Central memory CD8-positive, alpha-beta T cell (primary cell): ENCODE results near the gene NCAPD2.

Experiments used
- ATAC-seq: fragments of 150-1000 bp; cut with Tn5 transposase; replicated peaks from 2 replicates; pipeline ENCODE4 v1.10.0; 2022; ENCODE audit warnings: mild to moderate bottlenecking, moderate FRiP score, moderate number of reproducible peaks; ENCODE audit not compliant: poor library complexity, severe bottlenecking; ENCODE audit errors: extremely low read depth
- DNase-seq, 2 donors: peaks; one replicate each; pipeline ENCODE4 v3.0.0; 2021; ENCODE audit warnings: low spot score in 2 of 2
- H3K27ac Mint-ChIP-seq: one replicate; pipeline ENCODE4 v1.8.0; 2022; ENCODE audit warnings: low read depth, mild to moderate bottlenecking, moderate library complexity, mixed read lengths
- H3K27me3 Mint-ChIP-seq: one replicate; pipeline ENCODE4 v1.8.0; 2022; ENCODE audit warnings: mixed read lengths
- H3K36me3 Mint-ChIP-seq: one replicate; pipeline ENCODE4 v1.8.0; 2022; ENCODE audit warnings: mild to moderate bottlenecking, moderate library complexity, mixed read lengths; ENCODE audit not compliant: insufficient read depth
- H3K4me1 Mint-ChIP-seq: one replicate; pipeline ENCODE4 v1.8.0; 2022; ENCODE audit warnings: mixed read lengths
- H3K4me3 Mint-ChIP-seq: one replicate; pipeline ENCODE4 v1.8.0; 2022; ENCODE audit warnings: mild to moderate bottlenecking, moderate library complexity, mixed read lengths
- H3K9me3 Mint-ChIP-seq: one replicate; pipeline ENCODE4 v1.8.0; 2022; ENCODE audit warnings: mixed read lengths

NCAPD2 gene

GRCh38 chr12:6567112-6567670, 73.3 kb downstream of the NCAPD2 start:
- Mint-ChIP-seq H3K4me3 (peak overlapping the region; percentile 99), H3K36me3 (peaks cover 67% of the 10 kb centered on the region), H3K9me3 (no peaks in the 10 kb centered on the region), H3K27me3 (no peaks in the 10 kb centered on the region), H3K27ac (peak overlapping the region; percentile 99), H3K4me1 (peaks cover 50% of the 10 kb centered on the region)
- no peak for ATAC-seq
- DNase-seq = no peak

GRCh38 chr12:6569312-6569711, 75.4 kb downstream of the NCAPD2 start:
- H3K36me3 Mint-ChIP-seq = peaks cover 65% of the 10 kb centered on the region
- H3K4me3 Mint-ChIP-seq = peak overlapping the region; percentile 99
- no peaks in the 10 kb centered on the region for H3K27me3 Mint-ChIP-seq
- ATAC-seq (no peak), DNase-seq (no peak)
- peak overlapping the region; percentile 64 for H3K27ac Mint-ChIP-seq
- H3K4me1 Mint-ChIP-seq = peaks cover 37% of the 10 kb centered on the region
- no peaks in the 10 kb centered on the region for H3K9me3 Mint-ChIP-seq

GRCh38 chr12:6569786-6570185, 75.9 kb downstream of the NCAPD2 start:
- peak overlapping the region; percentile 64 for H3K27ac Mint-ChIP-seq
- DNase-seq = no peak
- no peak for ATAC-seq
- peaks cover 65% of the 10 kb centered on the region for H3K36me3 Mint-ChIP-seq
- peaks cover 37% of the 10 kb centered on the region for H3K4me1 Mint-ChIP-seq
- H3K4me3 Mint-ChIP-seq = peak overlapping the region; percentile 99
- H3K27me3 Mint-ChIP-seq = no peaks in the 10 kb centered on the region
- no peaks in the 10 kb centered on the region for H3K9me3 Mint-ChIP-seq

- Mint-ChIP-seq H3K27ac (peak overlapping the region; percentile 64), H3K4me3 (peak overlapping the region; percentile 99), H3K27me3 (no peaks in the 10 kb centered on the region), H3K36me3 (peaks cover 68% of the 10 kb centered on the region), H3K9me3 (no peaks in the 10 kb centered on the region), H3K4me1 (peaks cover 37% of the 10 kb centered on the region)
- no peak for DNase-seq
- ATAC-seq = no peak
Measured at GRCh38 chr12:6570264-6570887, 76.5 kb downstream of the NCAPD2 start.

GRCh38 chr12:6573001-6573400, 79.1 kb downstream of the NCAPD2 start:
- ATAC-seq = no peak
- Mint-ChIP-seq H3K27ac (no peak overlapping the region), H3K9me3 (no peaks in the 10 kb centered on the region), H3K4me3 (no peak overlapping the region), H3K27me3 (no peaks in the 10 kb centered on the region), H3K36me3 (peaks cover 77% of the 10 kb centered on the region), H3K4me1 (peaks cover 23% of the 10 kb centered on the region)
- DNase-seq = no peak

GRCh38 chr12:6574576-6575295, 80.8 kb downstream of the NCAPD2 start:
- H3K4me3 Mint-ChIP-seq = no peak overlapping the region
- ATAC-seq (no peak), DNase-seq (no peak)
- peak overlapping the region; percentile 29 for H3K27ac Mint-ChIP-seq
- H3K27me3 Mint-ChIP-seq = no peaks in the 10 kb centered on the region
- H3K9me3 Mint-ChIP-seq = no peaks in the 10 kb centered on the region
- H3K36me3 Mint-ChIP-seq = peaks cover 87% of the 10 kb centered on the region
- peaks cover 19% of the 10 kb centered on the region for H3K4me1 Mint-ChIP-seq

GRCh38 chr12:6575648-6576047, 81.7 kb downstream of the NCAPD2 start:
- H3K27ac Mint-ChIP-seq = peak overlapping the region; percentile 4
- H3K4me3 Mint-ChIP-seq = peak overlapping the region; percentile 11
- no peak for DNase-seq
- peaks cover 89% of the 10 kb centered on the region for H3K36me3 Mint-ChIP-seq
- peaks cover 13% of the 10 kb centered on the region for H3K4me1 Mint-ChIP-seq
- ATAC-seq = no peak
- H3K9me3 Mint-ChIP-seq = no peaks in the 10 kb centered on the region
- H3K27me3 Mint-ChIP-seq = no peaks in the 10 kb centered on the region
